Prostate gland (tissue), 2 donors: ENCODE results near the gene CARD8.

ENCODE experiments used
- CTCF ChIP-seq, 4 experiments: fragments of 200-600 bp in 2 of 4; fragments of 450-650 bp in 2 of 4; sonication (generic) in 2 of 4; IDR thresholded peaks; 1 replicate in 3 of 4; 2 replicates in 1 of 4; pipeline ENCODE4 v1.5.1; 2016 to 2019; ENCODE audit warnings: antibody characterized with exemption in 4 of 4, mild to moderate bottlenecking in 2 of 4, moderate library complexity in 2 of 4
- POLR2AphosphoS5 ChIP-seq: sonication (generic); formaldehyde crosslinking; IDR thresholded peaks from one replicate; pipeline ENCODE4 v1.6.1; 2017; ENCODE audit warnings: antibody characterized with exemption

DNA sequence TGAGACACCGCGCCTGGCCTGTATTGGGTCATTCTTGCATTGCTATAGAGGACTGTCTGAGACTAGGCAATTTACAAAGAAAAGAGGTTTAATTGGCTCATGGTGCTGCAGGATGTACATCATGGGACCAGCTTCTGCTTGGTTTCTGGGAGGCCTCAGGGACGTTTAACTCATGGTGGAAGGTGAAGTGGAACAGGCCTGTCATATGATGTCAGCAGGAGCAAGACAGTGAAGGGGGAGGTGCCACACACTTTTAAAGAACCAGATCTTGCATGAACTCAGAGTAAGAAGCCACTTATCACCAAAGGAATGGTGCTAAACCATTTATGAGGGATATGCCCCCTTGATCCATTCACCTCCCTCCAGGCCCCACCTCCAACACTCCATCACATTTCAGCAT is 18.7 kb downstream of the CARD8 start:
- TF ChIP-seq CTCF (IDR thresholded peaks at IDR 0.05) (no peak), POLR2AphosphoS5 (no peak)
